ENCODE measurements around the gene SH3BP2. TPM values are rescaled to one million over a fixed set of nuclear protein-coding genes. Genes with fewer than 3 reads are reported as not detected.

SH3BP2 gene
- total RNA-seq, 1 donor from 2014 or later: 70.8 TPM

- Mint-ChIP-seq H3K9me3 (ENCODE audit: low read depth) (no peaks in the 10 kb centered on the region), H3K4me3 (ENCODE audit: low read depth) (no peak overlapping the region), H3K36me3 (ENCODE audit: insufficient read depth) (no peaks in the 10 kb centered on the region), H3K4me1 (ENCODE audit: low read depth) (no peaks in the 10 kb centered on the region), H3K27me3 (peaks cover 37% of the 10 kb centered on the region), H3K27ac (peak overlapping the region; percentile 71)
- DNase-seq (ENCODE audit: low spot score, unreplicated experiment): no peak
- TF ChIP-seq, protein P1, sequence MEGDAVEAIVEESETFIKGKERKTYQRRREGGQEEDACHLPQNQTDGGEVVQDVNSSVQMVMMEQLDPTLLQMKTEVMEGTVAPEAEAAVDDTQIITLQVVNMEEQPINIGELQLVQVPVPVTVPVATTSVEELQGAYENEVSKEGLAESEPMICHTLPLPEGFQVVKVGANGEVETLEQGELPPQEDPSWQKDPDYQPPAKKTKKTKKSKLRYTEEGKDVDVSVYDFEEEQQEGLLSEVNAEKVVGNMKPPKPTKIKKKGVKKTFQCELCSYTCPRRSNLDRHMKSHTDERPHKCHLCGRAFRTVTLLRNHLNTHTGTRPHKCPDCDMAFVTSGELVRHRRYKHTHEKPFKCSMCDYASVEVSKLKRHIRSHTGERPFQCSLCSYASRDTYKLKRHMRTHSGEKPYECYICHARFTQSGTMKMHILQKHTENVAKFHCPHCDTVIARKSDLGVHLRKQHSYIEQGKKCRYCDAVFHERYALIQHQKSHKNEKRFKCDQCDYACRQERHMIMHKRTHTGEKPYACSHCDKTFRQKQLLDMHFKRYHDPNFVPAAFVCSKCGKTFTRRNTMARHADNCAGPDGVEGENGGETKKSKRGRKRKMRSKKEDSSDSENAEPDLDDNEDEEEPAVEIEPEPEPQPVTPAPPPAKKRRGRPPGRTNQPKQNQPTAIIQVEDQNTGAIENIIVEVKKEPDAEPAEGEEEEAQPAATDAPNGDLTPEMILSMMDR (IDR thresholded peaks at IDR 0.05; ENCODE audit: unreplicated experiment): no peak
Measured at GRCh38 chr4:2790583-2791517, 2.0 kb upstream of the SH3BP2 start.

DNA sequence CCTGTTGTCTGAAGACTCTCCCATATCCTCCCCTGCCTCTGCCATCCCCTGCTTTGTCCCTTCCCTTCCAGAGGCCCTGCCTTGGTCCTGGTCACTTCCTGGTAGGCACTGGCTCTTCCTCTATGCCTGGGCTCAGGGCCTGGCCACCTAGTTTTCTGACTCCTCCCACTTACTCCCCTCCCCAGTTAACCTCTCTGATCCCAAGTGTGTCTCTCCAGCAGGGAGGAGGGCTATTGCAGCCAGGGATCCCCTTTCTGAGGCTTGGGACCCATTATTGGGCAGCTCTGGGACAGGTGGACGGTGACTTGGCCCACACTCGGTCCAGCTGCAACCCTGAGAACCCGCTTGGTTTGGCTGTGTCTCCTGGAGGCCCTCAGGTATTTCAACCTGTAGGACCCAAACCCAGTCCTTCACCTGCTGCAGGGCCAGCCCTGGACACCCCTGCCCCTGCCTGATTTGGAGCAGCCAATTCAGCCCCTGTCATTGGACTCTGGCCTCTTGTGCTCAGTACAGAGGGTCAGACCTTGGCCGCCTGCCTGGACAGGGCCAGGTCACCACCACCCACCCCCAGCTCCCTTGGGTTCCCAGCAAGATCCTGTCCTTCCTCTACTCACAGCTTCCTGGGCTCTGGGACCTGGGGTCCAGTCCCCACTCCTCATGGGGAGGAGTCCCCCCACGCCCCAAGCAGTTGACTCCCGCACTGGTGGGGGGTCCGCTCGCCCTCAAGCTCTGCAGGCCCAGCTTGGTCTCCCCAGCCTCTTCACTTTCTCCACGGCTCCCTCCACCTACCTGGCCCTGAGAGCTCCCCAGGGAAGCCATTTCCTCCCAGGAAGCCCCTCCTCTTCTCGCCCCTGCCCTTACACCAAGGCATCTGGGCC is 1.1 kb upstream of the SH3BP2 start:
- Mint-ChIP-seq H3K9me3 (ENCODE audit: low read depth) (no peaks in the 10 kb centered on the region), H3K27ac (no peak overlapping the region), H3K4me3 (ENCODE audit: low read depth) (no peak overlapping the region), H3K4me1 (ENCODE audit: low read depth) (no peaks in the 10 kb centered on the region), H3K27me3 (peaks cover 42% of the 10 kb centered on the region), H3K36me3 (ENCODE audit: insufficient read depth) (no peaks in the 10 kb centered on the region)
- no peak for DNase-seq (ENCODE audit: low spot score, unreplicated experiment)
- TF ChIP-seq, protein P1 (IDR thresholded peaks at IDR 0.05; ENCODE audit: unreplicated experiment): no peak

DNA sequence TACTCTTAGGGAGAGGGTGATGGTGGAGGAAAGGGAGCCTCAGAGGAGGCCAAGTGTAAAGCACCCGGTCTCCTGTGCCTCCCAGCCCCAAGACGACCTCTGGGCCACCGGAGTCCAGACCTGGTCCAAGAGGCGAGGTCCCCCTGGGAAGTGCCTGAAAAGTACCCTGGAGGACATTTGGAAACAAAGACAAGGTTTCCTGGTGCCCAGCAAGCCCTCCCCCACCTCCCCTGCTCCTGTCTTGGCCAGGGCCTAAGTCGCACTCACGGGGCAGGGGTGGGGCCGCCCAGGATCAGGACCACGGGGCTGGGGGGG is 532 bp upstream of the SH3BP2 start:
- Mint-ChIP-seq H3K4me3 (ENCODE audit: low read depth) (no peak overlapping the region), H3K27me3 (peaks cover 42% of the 10 kb centered on the region), H3K9me3 (ENCODE audit: low read depth) (no peaks in the 10 kb centered on the region), H3K36me3 (ENCODE audit: insufficient read depth) (no peaks in the 10 kb centered on the region), H3K27ac (no peak overlapping the region), H3K4me1 (ENCODE audit: low read depth) (no peaks in the 10 kb centered on the region)
- TF ChIP-seq, protein P1 (IDR thresholded peaks at IDR 0.05; ENCODE audit: unreplicated experiment): no peak
- DNase-seq (ENCODE audit: low spot score, unreplicated experiment): no peak

- H3K27ac Mint-ChIP-seq: no peak overlapping the region
- H3K36me3 Mint-ChIP-seq (ENCODE audit: insufficient read depth): no peaks in the 10 kb centered on the region
- no peaks in the 10 kb centered on the region for H3K4me1 Mint-ChIP-seq (ENCODE audit: low read depth)
- H3K4me3 Mint-ChIP-seq (ENCODE audit: low read depth): peak overlapping the region; percentile 58
- TF ChIP-seq, protein P1 (IDR thresholded peaks at IDR 0.05; ENCODE audit: unreplicated experiment): no peak
- H3K27me3 Mint-ChIP-seq: peaks cover 42% of the 10 kb centered on the region
- DNase-seq (ENCODE audit: low spot score, unreplicated experiment): no peak
- H3K9me3 Mint-ChIP-seq (ENCODE audit: low read depth): no peaks in the 10 kb centered on the region
Measured at GRCh38 chr4:2793586-2794485, 951 bp downstream of the SH3BP2 start.

Measured in progenitor cell of endocrine pancreas (in vitro differentiated cells).